Fibroblast of skin of left biceps (primary cell): ENCODE results near the gene APOBEC3H.
A peak's percentile ranks its signal among the peaks of the same experiment; 100 is the strongest.

Experiments
- DNase-seq, 2 experiments: peaks; one replicate each; pipeline ENCODE4 v3.0.0-alpha.2; 2013; ENCODE audit warnings: low read depth in 2 of 2

APOBEC3H gene

GRCh38 chr22:39135092-39135896 lies 38.2 kb downstream of the APOBEC3H start:
- DNase-seq: no peak

DNA sequence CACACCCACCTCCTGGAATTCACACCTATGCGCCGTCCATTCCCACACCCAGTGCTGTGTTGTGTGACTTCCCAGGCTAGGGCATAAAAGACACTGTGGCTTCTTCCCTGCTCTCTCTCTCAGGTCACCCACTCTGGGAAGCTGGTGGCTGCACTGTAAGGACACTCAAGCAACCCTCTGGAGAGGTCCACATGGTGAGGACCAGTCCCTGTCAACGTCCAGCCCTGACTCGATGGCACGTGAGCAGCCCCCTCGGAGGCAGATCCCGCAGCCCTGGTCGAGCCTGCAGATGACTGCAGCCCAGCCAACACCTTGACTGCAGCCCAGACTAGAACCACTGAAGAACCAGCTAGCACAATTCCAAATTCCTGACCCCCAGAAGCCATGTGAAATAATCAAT lies 39.3 kb downstream of the APOBEC3H start:
- DNase-seq: no peak

- DNase-seq: no peak
Measured at GRCh38 chr22:39138357-39138997, 41.4 kb downstream of the APOBEC3H start.

- no peak for DNase-seq
Measured at GRCh38 chr22:39139933-39140332, 42.9 kb downstream of the APOBEC3H start.

- no peak for DNase-seq
Measured at GRCh38 chr22:39142088-39142680, 45.1 kb downstream of the APOBEC3H start.

- no peak for DNase-seq
Measured at GRCh38 chr22:39144101-39144767, 47.2 kb downstream of the APOBEC3H start.

GRCh38 chr22:39146256-39147101 lies 49.4 kb downstream of the APOBEC3H start:
- DNase-seq: no peak

GRCh38 chr22:39147335-39148025 lies 50.4 kb downstream of the APOBEC3H start:
- no peak for DNase-seq

DNA sequence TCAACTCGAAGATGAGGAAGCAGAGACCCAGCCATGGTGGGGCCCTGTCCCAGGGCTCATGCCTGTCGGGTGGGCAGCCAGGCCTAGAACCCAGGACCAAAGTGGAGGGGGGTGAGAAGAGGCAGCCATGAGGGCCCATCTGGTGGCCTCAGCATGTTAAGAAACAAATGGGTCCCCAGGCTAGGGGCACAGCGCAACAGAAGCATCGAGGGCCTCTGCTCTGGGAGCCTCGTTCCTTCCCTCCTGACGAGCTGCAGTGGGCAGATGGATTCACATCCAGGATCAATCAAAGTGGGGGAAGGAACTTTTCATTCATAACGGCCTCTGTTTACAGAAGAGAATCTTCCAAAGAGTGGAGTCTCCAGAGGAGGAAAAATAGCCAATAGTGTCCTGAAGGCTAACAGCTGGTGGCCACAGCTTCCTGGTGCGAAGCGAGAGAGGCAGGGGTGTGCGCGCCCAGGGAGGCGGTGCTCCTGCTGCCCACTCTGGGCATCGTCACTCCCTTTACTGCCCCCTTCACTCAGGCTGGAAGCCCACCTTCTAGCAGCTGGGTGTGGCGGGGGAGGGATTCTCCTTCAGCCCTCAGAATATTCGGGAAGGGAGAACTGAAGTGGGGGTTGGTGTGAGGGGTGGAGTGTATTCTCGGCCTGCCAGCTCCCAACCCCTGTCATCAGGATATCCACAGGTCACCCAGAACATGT lies 51.1 kb downstream of the APOBEC3H start:
- no peak for DNase-seq

- no peak for DNase-seq
Measured at GRCh38 chr22:39148727-39149535, 51.9 kb downstream of the APOBEC3H start.

- no peak for DNase-seq
Measured at GRCh38 chr22:39149915-39150847, 53.1 kb downstream of the APOBEC3H start.

GRCh38 chr22:39150848-39151215 lies 53.8 kb downstream of the APOBEC3H start:
- no peak for DNase-seq

GRCh38 chr22:39151329-39151975 lies 54.4 kb downstream of the APOBEC3H start:
- DNase-seq: no peak

- DNase-seq: no peak
Measured at GRCh38 chr22:39152024-39152510, 55.0 kb downstream of the APOBEC3H start.

GRCh38 chr22:39152511-39153219 lies 55.6 kb downstream of the APOBEC3H start, which contains the start of gene CBX7:
Gene CBX7, minus strand, starts transcription at chr22:39152680. Its CDS starts 236 bp downstream, at chr22:39152444.
- DNase-seq: peak; percentile 53 to 60

DNA sequence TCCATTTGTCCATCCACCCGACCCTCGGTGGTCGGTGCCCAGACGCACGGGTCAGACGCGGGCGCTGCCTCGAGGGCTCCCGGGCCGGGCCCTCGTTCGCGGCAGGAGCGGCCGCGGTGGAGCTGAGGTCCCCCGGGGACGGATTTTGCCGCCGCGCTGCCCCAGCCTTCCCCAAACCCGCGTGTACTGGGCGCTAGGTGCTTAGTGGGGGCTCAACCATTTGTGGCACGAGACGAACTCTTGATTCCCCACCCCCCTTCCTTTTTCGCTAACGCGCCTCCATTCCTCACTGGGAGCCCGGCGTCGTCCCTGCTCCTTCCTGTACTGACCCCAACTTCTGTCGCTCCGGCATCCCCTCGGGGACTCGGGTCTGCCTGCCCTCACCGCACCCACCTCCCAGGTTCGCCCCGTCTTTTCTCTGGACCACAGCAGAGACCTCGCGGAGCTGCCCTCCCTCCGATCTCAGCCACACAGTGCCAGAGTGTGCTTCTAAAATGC lies 56.2 kb downstream of the APOBEC3H start:
- no peak for DNase-seq
